ENCODE data around the gene PRM3.

The PRM3 gene

DNA sequence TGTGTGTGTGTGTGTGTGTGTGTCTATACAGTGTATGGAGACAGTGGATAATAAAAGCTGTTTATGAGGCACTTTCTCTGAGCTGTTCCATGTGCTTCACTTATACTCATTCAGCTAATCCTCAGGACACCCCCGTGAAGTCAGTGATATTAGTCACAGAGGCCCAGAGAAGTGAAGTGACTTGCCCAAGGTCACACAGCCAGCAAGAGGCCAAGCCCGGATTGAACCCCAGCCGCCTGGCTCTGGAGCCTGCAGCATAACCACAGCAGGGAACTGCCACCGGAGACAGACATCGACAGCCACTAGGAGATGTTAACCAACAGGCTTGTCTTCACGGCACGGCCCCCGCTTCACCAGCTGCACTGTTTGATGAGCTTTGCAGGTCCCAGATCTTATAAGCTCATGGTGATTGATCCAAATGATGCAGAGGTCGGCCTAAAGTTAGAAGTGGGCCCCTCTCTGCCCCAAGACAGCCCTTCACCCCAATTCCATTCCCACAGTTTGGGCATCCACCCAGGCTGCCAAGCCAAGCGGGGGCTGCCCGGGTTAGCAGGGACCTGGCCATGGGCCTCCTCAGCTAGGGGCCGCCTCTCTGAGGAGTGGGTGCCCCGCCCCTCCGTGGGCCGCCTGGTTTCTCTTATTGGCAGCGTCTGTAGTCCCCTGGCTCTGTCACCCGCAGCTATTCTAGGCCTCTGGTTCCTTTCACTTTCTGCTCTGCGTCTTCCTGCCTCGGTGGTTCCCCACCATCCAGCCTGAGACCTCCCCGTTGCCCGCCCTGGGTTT, 48.3 kb downstream of the PRM3 start:
- TF ChIP-seq CTCF (IDR thresholded peaks at IDR 0.05; ENCODE audit: low read depth, low read length) (no peak), MAX (IDR thresholded peaks at IDR 0.05; ENCODE audit: low read depth, low read length) (peak; percentile 28; the same call in 1 of the 2 replicates)
- DNase-seq (ENCODE audit: low read depth), result peak; percentile 32
- no peak overlapping the region for H3K4me3 ChIP-seq (ENCODE audit: low read depth, low read length)

DNA sequence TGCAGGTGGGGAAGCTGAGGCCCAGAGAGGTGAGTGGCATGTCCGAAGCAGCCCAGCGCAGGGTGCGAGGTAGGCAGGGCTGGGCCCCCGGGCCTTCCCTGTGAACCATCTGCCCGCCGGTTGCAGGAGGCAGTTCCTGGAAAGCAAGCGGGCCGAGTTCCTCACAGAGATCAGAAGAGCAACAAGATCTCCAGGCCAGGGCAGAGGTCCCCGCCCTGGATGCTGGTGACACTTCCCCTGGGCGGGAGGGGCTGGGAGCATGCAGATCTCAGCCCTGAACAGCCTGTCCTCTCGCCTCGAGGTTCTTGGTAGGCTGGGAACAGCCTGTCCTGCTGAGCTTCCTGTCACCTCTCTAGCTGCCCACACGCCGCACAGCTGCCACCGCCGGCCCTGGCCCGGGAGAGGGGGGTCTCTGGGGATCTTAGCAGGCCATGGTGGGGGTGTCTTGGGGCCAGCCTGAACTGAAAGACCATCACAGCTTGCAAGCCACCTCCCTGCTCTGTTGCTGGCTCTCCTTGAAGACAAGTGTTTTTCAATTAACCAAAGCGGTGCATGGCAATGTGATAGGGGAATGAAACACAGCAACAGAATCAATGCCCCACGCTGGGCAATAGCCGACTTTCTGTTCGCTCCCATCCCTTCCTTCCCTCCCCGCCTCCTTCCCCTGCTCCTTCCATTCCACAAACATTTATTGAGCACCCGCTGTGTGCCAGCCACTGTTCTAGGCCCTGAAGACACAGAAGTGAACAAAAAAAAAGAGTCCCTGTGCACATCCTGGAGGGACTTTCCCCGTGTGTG, 49.1 kb downstream of the PRM3 start:
- H3K4me3 ChIP-seq (ENCODE audit: low read depth, low read length), result no peak overlapping the region
- DNase-seq (ENCODE audit: low read depth), result peak; percentile 83
- peak; percentile 66 for TF ChIP-seq MYC (IDR thresholded peaks at IDR 0.05; ENCODE audit: low read depth, low read length)
- 0 out of 2 replicates have a peak, but pooled peaks have one; percentile 49 for TF ChIP-seq MAX (IDR thresholded peaks at IDR 0.05; ENCODE audit: low read depth, low read length)
- no peak for TF ChIP-seq CTCF (IDR thresholded peaks at IDR 0.05; ENCODE audit: low read depth, low read length)
- TF ChIP-seq POLR2A (IDR thresholded peaks at IDR 0.05; ENCODE audit: extremely low read depth, insufficient read length), result no peak
